Activated CD8-positive, alpha-beta memory T cell treated with anti-CD3 and anti-CD28 coated beads, Interleukin-2, amount 50 U/mL, for 48 hours (primary cell): ENCODE results near the gene CEACAM8.
"Not testable (repeated sequence)": the region's sequence is repeated elsewhere in the genome, so short reads cannot be mapped to it uniquely, and the experiment has no call there.

Source experiments
- DNase-seq: peaks from one replicate; pipeline ENCODE4 v3.0.0-alpha.2; 2020

CEACAM8 gene

DNA sequence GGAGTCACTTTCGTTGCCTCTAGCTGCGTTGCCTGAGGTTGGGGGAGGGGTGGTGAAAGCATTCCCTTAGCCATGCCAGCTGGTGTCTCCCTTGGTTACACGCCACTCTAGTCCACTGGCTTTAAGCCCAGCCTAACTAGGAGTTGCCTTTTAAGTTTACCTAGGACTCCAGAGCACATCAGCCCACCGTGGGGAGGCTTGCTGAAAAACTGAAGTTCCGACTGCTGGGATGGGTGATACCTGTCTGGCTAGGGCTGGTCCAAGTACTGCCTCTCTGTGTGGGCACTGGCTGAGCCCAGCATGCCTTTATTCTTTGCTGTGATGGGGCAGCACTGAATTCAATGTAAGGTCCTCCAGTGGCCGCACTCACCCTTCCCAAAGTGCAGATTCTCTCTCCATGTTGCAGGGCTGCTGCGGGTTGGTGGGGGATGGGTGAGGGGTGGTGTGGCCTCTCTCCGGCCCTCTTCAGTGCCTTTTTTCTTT lies 54.6 kb downstream of the CEACAM8 start:
- DNase-seq = peak; percentile 18

DNA sequence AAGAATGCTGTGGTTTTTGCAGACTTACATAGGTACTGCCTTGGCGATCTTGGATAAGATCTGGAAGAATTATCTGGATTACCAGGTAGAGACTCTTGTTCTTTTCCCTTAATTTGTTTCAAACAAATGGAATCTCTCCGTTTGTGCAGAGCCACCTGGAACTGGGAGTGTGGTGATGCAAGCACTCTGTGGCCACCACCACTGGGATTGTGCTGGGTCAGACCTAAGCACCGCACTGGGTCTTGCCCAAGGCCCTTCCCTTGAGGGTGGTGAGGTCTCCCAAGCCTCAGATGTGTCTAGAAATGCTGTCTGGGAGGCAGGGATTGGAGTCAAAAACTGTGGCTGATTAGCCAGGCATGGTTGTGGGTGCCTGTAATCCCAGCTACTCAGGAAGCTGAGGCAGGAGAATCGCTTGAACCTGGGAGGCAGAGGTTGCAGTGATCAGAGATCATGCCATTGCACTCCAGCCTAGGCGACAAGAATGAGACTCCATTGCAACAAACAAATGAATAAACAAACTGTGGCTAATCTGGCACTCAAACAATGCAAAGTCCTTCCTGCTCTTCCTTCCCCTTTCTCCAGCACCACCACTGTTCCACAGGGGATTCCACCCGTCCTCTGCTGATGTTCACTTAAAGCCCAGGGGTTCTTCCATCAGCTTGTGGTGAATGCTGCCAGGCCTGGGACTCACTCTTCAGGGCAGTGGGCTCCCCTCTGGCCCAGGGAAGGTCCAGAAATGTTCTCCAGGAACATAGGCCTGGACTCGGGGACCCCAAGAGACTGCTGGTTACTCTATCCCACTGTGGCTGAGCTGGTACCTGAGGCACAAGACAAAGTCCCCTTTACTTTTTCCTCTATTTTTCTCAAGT lies 55.6 kb downstream of the CEACAM8 start:
- peak; percentile 25 for DNase-seq

DNA sequence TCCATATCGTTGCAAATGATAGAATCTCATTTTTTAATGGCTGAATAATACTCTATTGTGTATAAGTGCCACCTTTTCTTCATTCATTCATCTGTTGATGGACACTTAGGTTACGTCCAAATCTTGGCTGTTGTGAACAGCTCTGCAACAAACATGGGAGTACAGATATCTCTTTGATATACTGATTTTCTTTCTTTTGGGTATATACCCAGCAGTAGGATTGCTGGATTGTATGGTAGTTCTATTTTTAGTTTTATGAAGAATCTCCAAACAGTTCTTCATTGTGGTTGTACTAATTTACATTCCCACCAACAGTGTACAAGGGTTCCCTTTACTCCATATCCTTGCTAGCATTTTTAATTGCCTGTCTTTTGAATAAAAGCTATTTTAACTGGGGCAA lies 59.4 kb downstream of the CEACAM8 start:
- not testable (repeated sequence) for DNase-seq

DNA sequence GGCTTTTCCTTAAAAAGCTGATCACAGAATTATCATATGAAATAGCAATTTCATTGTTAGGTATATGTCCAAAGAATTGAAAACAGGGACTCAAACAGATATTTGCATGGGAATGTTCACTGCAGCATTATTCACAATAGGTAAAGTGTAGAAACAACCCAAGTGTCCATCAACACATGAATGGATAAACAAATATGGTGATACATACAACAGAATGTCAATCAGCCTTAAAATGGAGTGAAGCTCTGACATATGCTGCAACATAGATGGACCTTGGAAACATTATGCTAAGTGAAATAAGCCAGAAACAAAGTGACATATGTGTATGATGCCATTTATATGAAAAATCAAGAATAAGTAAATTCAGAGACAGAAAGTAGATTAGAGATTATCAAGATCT lies 60.3 kb downstream of the CEACAM8 start:
- no peak for DNase-seq

DNA sequence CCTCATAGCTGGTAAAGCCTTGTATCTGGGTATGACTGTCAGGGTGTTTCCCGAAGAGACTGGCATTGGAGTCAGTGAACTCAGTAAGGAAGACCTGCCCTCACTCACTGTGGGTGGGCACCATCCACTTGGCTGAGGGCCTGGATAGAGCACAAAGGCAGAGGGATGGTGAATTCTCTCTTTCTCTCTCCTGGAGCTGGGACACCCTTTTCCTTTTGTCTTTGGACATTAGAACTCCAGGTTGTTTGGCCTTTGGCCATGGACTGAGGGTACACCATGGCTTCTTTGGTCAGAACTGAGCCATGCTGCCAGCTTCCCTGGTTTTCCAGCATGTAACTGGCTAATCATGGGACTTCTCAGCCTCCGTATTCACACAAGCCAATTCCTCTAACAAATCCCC lies 61.8 kb downstream of the CEACAM8 start:
- peak; percentile 30 for DNase-seq

DNA sequence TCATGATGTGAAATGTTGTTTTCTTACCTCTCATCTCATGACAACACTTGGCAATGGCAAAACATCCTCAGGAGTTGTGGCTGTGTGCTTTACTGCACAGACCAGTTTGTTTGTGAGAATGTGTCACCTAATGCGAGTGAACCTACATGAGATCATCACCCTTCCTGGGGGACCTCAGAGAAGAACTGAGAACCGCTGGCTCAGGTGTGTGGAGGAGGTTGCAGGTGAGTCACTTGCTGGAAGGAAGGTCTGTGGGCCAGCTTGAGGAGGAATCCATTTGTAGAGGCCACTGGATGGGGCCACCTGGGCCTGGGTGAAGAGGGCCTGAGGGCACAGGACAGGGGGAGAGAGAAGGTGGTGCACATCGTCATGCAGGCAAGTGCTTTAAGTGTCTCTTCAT lies 63.4 kb downstream of the CEACAM8 start:
- peak; percentile 38 for DNase-seq
